ENCODE results near the gene FHIT.

FHIT gene

GRCh38 chr3:60277361-60277800 lies 973.9 kb downstream of the FHIT start:
- DNase-seq (ENCODE audit: low spot score), result no peak

GRCh38 chr3:60276615-60277014 lies 974.6 kb downstream of the FHIT start:
- no peak for DNase-seq (ENCODE audit: low spot score)

DNA sequence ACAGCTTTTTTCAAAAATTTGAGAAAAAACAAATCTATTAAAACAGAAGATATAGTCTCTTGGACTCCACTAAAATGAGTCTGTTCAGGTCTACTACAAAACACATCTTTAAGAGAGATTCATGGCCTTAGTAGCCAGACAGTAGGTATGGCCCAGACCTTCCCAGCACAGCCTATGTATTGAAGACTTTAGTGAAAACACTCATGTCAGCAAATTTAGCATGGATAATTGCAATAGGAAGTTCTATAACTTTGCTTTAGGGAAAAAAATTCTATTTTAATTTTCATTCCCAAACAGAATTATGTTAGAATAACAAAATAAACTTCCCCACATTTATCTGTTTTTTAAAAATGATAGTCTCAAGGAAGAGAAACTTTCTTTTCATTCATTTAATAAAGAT lies 976.6 kb downstream of the FHIT start:
- DNase-seq (ENCODE audit: low spot score), result no peak

GRCh38 chr3:60274098-60274497 lies 977.2 kb downstream of the FHIT start:
- DNase-seq (ENCODE audit: low spot score), result no peak

DNA sequence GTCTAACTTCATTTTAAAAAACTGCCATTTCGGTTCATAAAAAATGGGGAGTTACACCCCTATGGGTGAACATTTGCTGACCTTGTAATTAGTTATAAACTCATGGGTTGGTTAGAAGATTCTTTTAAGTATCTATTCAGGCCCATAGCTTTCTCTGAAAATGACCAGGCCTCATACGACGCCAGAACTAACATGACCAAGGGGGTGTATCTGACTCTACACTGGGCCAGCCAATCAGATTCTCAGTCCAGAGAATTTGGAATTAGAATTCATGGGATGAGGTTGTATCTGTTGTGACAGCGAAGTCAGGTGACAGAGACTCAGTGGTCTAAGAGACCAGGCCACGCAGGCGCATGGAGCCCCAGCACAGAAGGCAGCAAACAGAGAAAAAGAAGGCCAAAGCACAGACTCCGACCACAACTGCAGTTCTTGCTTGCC lies 981.4 kb downstream of the FHIT start:
- no peak for DNase-seq (ENCODE audit: low spot score)

- DNase-seq (ENCODE audit: low spot score), result no peak
These were observed 981.9 kb downstream of the FHIT start for GRCh38 chr3:60269377-60269776.

GRCh38 chr3:60268123-60268522 lies 983.1 kb downstream of the FHIT start:
- no peak for DNase-seq (ENCODE audit: low spot score)

DNA sequence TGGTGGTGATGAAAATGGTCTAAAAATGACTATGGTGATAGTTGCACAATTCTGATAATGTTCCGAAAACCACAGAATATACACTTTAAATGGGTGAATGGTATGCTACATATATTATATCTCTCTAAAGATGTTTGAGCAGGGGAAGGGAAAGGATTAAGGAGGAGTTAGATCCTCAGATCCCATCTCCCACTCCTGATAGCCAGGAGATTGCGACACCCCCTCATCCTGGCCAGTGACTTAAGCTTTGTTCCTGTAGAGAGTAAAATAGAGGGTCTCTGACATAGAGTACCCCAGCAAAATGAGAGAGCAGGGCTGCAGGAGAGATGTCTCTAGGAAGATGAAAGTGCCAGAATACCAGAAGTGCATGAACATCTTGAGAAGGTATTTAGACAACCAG lies 984.8 kb downstream of the FHIT start:
- no peak for DNase-seq (ENCODE audit: low spot score)

DNA sequence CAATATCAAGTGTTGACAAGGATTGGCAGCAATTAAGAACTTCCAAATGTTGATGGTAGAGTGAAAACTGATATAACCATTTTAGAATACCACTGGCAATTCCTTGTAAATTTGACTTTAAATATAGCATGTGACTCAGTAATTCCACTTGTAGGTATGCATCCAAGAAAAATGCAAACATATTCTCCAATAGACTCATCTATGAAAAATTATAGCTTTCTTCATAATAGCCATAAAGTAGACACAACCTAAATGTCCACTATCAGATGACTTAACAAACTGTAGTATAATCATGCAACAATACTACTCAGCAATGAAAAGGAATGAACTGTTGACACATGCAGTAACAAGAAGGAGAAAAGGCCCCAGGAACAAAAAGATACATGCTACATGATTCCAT lies 988.1 kb downstream of the FHIT start:
- no peak for DNase-seq (ENCODE audit: low spot score)

GRCh38 chr3:60262546-60262945 lies 988.7 kb downstream of the FHIT start:
- DNase-seq (ENCODE audit: low spot score), result no peak

GRCh38 chr3:60260546-60260945 lies 990.7 kb downstream of the FHIT start:
- DNase-seq (ENCODE audit: low spot score), result no peak

GRCh38 chr3:60250810-60251209 lies 1000.4 kb downstream of the FHIT start:
- no peak for DNase-seq (ENCODE audit: low spot score)

GRCh38 chr3:60250206-60250605 lies 1001.0 kb downstream of the FHIT start:
- no peak for DNase-seq (ENCODE audit: low spot score)

DNA sequence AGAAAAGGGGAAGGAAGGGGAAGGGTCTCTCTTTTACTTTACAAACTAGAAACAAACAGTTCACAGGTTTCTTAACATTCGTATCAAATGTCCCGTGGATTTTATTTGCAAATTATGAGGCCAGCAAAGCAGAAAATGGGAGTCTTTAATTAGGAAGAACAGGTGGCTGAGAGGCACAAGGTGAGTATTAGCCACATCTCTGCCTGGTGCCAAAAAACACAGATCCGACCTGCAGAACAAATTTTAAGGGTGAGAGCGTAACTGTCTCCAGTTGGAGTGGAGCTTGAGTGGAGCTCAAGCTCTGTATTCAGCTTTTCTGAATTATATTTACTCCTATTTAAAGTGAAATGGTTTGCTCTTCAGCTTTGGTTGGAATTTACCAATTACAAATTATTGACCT lies 1004.9 kb downstream of the FHIT start:
- DNase-seq (ENCODE audit: low spot score), result no peak

- no peak for DNase-seq (ENCODE audit: low spot score)
These were observed 1007.8 kb downstream of the FHIT start for GRCh38 chr3:60243456-60243855.

- no peak for DNase-seq (ENCODE audit: low spot score)
These were observed 1010.8 kb downstream of the FHIT start for GRCh38 chr3:60240492-60240891.

DNA sequence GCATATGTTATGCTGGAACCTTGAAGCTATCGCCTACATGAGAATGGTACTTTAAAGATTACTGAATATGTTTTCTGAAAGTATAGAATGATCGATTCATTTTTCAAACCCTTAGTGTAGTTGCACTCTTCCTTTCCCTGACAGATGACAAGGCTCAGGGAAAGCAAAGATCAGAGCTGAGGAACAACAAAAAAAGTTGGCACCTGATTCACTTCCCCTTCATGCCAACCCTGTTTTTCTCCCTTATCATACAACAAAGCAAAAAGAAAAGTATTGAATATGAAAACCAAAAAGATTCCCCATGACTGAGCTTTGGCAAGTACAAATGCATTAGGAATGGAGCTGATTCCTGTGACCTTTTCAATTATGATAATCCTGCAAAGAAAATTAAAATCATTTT lies 1012.7 kb downstream of the FHIT start:
- no peak for DNase-seq (ENCODE audit: low spot score)

DNA sequence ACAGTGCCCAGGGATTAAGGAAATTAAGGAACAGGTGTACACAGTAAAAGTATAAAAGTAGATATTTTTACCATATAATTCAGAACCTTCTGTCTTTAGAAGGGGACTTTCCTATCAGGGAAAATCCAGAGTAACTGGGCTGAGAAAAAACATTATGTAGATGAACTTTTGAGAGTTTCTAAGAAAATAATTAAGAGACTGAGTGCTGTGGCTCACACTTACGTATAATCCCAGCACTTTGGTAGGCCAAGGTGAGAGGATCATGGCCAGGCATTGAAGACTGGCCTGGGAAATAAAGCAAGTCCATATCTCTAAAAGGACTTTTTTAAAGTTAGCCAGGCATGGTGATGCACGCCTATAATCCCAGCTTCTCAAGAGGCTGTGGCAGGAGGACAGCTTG lies 1021.8 kb downstream of the FHIT start:
- DNase-seq (ENCODE audit: low spot score), result no peak

DNA sequence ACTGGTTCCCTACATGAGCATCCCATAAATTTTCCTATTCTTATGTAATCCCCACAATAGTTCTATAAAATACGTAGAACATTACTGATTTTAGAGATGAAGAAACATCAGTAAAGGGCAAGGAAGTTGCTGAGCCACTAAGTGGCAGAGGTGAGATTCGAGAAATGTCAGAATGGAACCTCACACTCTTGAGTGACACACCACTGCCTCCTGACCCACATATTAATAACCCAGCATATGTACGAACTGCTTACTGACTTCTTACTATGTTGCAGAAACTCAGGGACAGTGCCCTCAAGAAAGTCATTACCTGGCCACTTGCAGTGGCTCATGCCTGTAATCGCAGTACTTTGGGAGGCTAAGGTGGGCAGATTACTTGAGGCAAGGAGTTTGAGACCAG lies 1022.4 kb downstream of the FHIT start:
- no peak for DNase-seq (ENCODE audit: low spot score)

DNA sequence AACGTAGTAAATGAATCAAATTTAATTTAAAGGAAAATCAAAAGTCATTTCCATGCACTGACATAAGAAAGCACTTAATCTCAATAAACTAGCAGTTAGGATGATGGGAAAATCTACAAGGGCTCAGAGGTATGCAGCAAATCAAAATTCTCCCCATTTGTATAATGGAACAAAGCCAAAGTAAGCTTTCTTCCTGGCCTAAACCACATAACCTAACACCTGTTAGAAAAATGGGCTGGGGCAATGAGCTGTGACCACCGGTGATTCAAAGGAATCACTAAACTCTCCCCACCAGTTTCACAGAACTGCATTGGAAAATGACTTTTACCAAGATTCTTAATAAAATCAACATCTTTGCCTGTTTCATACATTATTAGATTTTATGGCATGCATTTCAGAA lies 1024.3 kb downstream of the FHIT start:
- DNase-seq (ENCODE audit: low spot score), result no peak

- no peak for DNase-seq (ENCODE audit: low spot score)
These were observed 1025.4 kb downstream of the FHIT start for GRCh38 chr3:60225848-60226247.

- DNase-seq (ENCODE audit: low spot score), result no peak
These were observed 1030.5 kb downstream of the FHIT start for GRCh38 chr3:60220768-60221167.

DNA sequence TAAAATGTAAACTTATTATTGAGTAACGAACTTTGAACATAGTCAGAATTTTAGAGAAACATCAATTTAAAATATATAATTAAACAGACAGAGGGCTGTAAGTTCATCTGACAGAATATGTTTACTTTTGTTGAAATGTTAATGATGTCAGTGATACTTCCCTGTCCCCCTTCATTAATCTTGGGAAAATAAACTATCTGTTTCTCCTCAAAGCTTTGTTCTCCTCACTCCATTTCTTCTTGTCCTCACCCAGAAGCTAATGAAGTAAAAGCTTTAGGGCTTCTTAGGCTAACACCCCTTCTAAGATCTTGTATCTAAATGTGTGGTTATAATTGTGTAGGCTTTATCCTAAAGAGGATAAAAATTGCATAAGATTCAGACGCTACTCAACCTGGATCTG lies 1031.8 kb downstream of the FHIT start:
- no peak for DNase-seq (ENCODE audit: low spot score)

DNA sequence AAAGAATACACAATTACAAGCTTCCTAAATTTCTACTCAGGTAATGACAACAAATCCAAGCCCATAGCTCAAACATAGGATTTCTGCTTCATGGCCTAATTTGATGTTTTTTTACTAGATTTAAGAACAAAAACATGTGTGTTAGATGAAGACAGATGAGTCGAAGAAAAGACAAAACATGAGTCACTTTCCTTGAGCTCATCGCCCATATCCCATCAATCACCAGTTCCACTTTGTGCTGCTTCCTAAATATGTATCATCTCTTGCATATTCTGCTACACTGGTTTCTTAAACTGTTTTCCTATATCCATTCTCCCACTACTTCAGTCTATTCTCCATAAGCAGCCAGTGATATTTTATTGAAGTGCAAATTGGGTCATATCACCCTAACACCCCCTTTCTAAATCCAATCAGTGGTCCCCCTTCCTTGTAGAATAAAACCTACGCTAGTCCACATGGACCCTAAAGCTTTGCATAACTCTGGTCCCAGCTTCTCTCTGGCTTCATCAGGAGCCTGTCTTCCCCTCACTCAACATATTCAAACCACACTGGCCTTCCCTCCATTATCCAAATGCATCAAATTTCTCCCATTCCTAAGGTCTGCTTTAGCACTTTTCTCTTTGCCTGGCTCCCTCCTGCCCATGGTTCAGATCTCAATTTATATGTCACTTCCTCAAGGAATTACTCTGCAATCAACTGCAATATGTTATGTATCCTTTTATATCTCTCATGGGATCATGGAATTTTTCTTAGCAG lies 1033.9 kb downstream of the FHIT start:
- no peak for DNase-seq (ENCODE audit: low spot score)

All from kidney capillary endothelial cell (primary cell).